Measurements from ENCODE around the gene C16orf96. TPM values are rescaled to one million over a fixed set of nuclear protein-coding genes. Genes with fewer than 3 reads are reported as not detected.
A peak's percentile ranks its signal among the peaks of the same experiment; 100 is the strongest.

Gene C16orf96
- total and polyA plus RNA-seq, 7 donors, result 0.04 to 0.32 (median 0.06) TPM; not detected in 3

GRCh38 chr16:4588961-4589360 is 32.8 kb downstream of the C16orf96 start:
- Histone ChIP-seq H3K36me3 (ENCODE audit: insufficient read depth in 1 of 2, low read depth in 1 of 2) (no peaks in the 10 kb centered on the region), H3K27ac (no peak overlapping the region), H3K4me3 (no peak overlapping the region), H3K4me1 (no peaks in the 10 kb centered on the region), H3K9me3 (no peaks in the 10 kb centered on the region), H3K27me3 (ENCODE audit: insufficient read depth in 3 of 3, low read length in 2 of 3) (no peaks in the 10 kb centered on the region)
- no peak for DNase-seq
- intact Hi-C loops (cut with DNase I), result no loop called here
- no peak for TF ChIP-seq CTCF (IDR thresholded peaks at IDR 0.05)
- ATAC-seq, result no peak
- 92 to 96% (median 96%) methylated on average over 6 of the region's 6 CpGs for WGBS, 3 donors

GRCh38 chr16:4591191-4591590 is 35.1 kb downstream of the C16orf96 start:
- H3K4me1 ChIP-seq, result no peaks in the 10 kb centered on the region
- 73 to 82% (median 77%) methylated on average over 6 of the region's 6 CpGs for WGBS, 3 donors
- DNase-seq (no peak), ATAC-seq (no peak)
- no peak overlapping the region for H3K27ac ChIP-seq
- TF ChIP-seq CTCF (IDR thresholded peaks at IDR 0.05), result no peak
- no peaks in the 10 kb centered on the region for H3K36me3 ChIP-seq (ENCODE audit: insufficient read depth in 1 of 2, low read depth in 1 of 2)
- peaks cover 0 to 3% (median 0%) of the 10 kb centered on the region in 3 donors for H3K27me3 ChIP-seq (ENCODE audit: insufficient read depth in 3 of 3, low read length in 2 of 3)
- intact Hi-C loops (cut with DNase I), result no loop called here
- no peak overlapping the region for H3K4me3 ChIP-seq
- no peaks in the 10 kb centered on the region for H3K9me3 ChIP-seq

- DNase-seq (no peak), ATAC-seq (peak in 1 of 4 donors; percentile 22)
- WGBS, 3 donors, result 88 to 91% (median 89%) methylated on average over 17 of the region's 17 CpGs
- Histone ChIP-seq H3K4me1 (no peaks in the 10 kb centered on the region), H3K4me3 (no peak overlapping the region), H3K36me3 (ENCODE audit: insufficient read depth in 1 of 2, low read depth in 1 of 2) (no peaks in the 10 kb centered on the region), H3K27me3 (ENCODE audit: insufficient read depth in 3 of 3, low read length in 2 of 3) (peaks cover 0 to 6% (median 0%) of the 10 kb centered on the region in 3 donors), H3K27ac (no peak overlapping the region), H3K9me3 (no peaks in the 10 kb centered on the region)
- intact Hi-C loops (cut with DNase I), result no loop called here
- TF ChIP-seq CTCF (IDR thresholded peaks at IDR 0.05), result no peak
These were observed 35.7 kb downstream of the C16orf96 start for GRCh38 chr16:4591706-4592470.

GRCh38 chr16:4593086-4593485 is 36.9 kb downstream of the C16orf96 start:
- Histone ChIP-seq H3K4me3 (no peak overlapping the region), H3K27ac (no peak overlapping the region), H3K9me3 (no peaks in the 10 kb centered on the region), H3K36me3 (ENCODE audit: insufficient read depth in 1 of 2, low read depth in 1 of 2) (no peaks in the 10 kb centered on the region), H3K27me3 (ENCODE audit: insufficient read depth in 3 of 3, low read length in 2 of 3) (peaks cover 0 to 7% (median 0%) of the 10 kb centered on the region in 3 donors), H3K4me1 (no peaks in the 10 kb centered on the region)
- TF ChIP-seq CTCF (IDR thresholded peaks at IDR 0.05), result no peak
- DNase-seq (no peak), ATAC-seq (no peak)
- intact Hi-C loops (cut with DNase I), result no loop called here
- 41 to 45% (median 44%) methylated on average over 16 of the region's 16 CpGs for WGBS, 3 donors

Measured in psoas muscle (tissue), 8 donors.